ENCODE data around the gene MCM7. TPM values are rescaled to one million over a fixed set of nuclear protein-coding genes. Genes with fewer than 3 reads are reported as not detected.

MCM7 gene
- total RNA-seq, 4 donors from 2014 or later = 18.7 to 74.8 (median 43.3) TPM

- TF ChIP-seq POLR2A (IDR thresholded peaks at IDR 0.05) (peak; percentile 52 to 80), CTCF (IDR thresholded peaks at IDR 0.05) (peak in 1 of 4 experiments; percentile 39)
- DNase-seq = peak; percentile 75 to 82
- Histone ChIP-seq H3K27me3 (no peaks in the 10 kb centered on the region), H3K4me3 (peak within 1 kb of the TSS; percentile 80 to 97), H3K27ac (peak within 1 kb of the TSS; percentile 88 to 95), H3K4me1 (peaks cover 0 to 10% of the 10 kb centered on the region in 2 donors), H3K9me3 (no peaks in the 10 kb centered on the region), H3K36me3 (no peaks in the 10 kb centered on the region)
- intact Hi-C loops (cut with DNase I; ENCODE audit: low total_unique reads) = no loop called here
These were observed 12.4 kb downstream of the MCM7 start, which contains the start of gene COPS6 for GRCh38 chr7:100088621-100089457. Gene COPS6, plus strand, starts transcription at chr7:100088969. Its CDS starts 22 bp downstream, at chr7:100088991.

- TF ChIP-seq CTCF (IDR thresholded peaks at IDR 0.05) (no peak), POLR2A (IDR thresholded peaks at IDR 0.05) (no peak)
- intact Hi-C loops (cut with DNase I; ENCODE audit: low total_unique reads) = no loop called here
- H3K4me3 ChIP-seq = peak overlapping the region; percentile 80 to 97
- H3K9me3 ChIP-seq = no peaks in the 10 kb centered on the region
- DNase-seq = no peak
- peak overlapping the region; percentile 88 to 95 for H3K27ac ChIP-seq
- H3K4me1 ChIP-seq = peaks cover 0 to 10% of the 10 kb centered on the region in 2 donors
- H3K36me3 ChIP-seq = no peaks in the 10 kb centered on the region
- no peaks in the 10 kb centered on the region for H3K27me3 ChIP-seq
These were observed 13.0 kb downstream of the MCM7 start for GRCh38 chr7:100088095-100088620.

- H3K4me1 ChIP-seq = peaks cover 0 to 10% of the 10 kb centered on the region in 2 donors
- H3K4me3 ChIP-seq = no peak overlapping the region
- no peaks in the 10 kb centered on the region for H3K36me3 ChIP-seq
- DNase-seq = peak in 1 of 2 donors; percentile 63
- intact Hi-C loops (cut with DNase I; ENCODE audit: low total_unique reads) = no loop called here
- H3K27ac ChIP-seq = peak overlapping the region; percentile 88 to 95
- H3K9me3 ChIP-seq = no peaks in the 10 kb centered on the region
- H3K27me3 ChIP-seq = no peaks in the 10 kb centered on the region
- TF ChIP-seq POLR2A (IDR thresholded peaks at IDR 0.05) = no peak
- TF ChIP-seq CTCF (IDR thresholded peaks at IDR 0.05) = no peak
These were observed 14.0 kb downstream of the MCM7 start for GRCh38 chr7:100087055-100087750.

- Histone ChIP-seq H3K4me3 (no peak overlapping the region), H3K27me3 (no peaks in the 10 kb centered on the region), H3K27ac (peak overlapping the region in 1 of 2 donors; percentile 95), H3K9me3 (no peaks in the 10 kb centered on the region), H3K36me3 (no peaks in the 10 kb centered on the region), H3K4me1 (peaks cover 0 to 10% of the 10 kb centered on the region in 2 donors)
- TF ChIP-seq POLR2A (IDR thresholded peaks at IDR 0.05) (no peak), CTCF (IDR thresholded peaks at IDR 0.05) (no peak)
- no peak for DNase-seq
- intact Hi-C loops (cut with DNase I; ENCODE audit: low total_unique reads) = no loop called here
These were observed 15.7 kb downstream of the MCM7 start for GRCh38 chr7:100085515-100085914.
